HUES64 (cell line): Measurements from ENCODE around the gene ERCC6L. TPM values are rescaled to one million over a fixed set of nuclear protein-coding genes. Genes with fewer than 3 reads are reported as not detected.

ENCODE experiments used
- H3K27ac ChIP-seq: 2 replicates; pipeline ENCODE4 v1.7.0; 2013; ENCODE audit warnings: low read depth, low read length, inconsistent platforms
- H3K27me3 ChIP-seq: 2 replicates; pipeline ENCODE4 v1.6.1; 2013; ENCODE audit warnings: mild to moderate bottlenecking, low read length; ENCODE audit not compliant: insufficient read depth
- H3K36me3 ChIP-seq: 2 replicates; pipeline ENCODE4 v1.6.1; 2013; ENCODE audit warnings: mild to moderate bottlenecking, low read length; ENCODE audit not compliant: insufficient read depth
- H3K4me1 ChIP-seq: 2 replicates; pipeline ENCODE4 v1.6.1; 2013; ENCODE audit warnings: mild to moderate bottlenecking, low read length, moderate library complexity; ENCODE audit not compliant: insufficient read depth
- H3K4me3 ChIP-seq: 2 replicates; pipeline ENCODE4 v1.5.1; 2013; ENCODE audit warnings: mild to moderate bottlenecking, low read length, moderate library complexity
- H3K9ac ChIP-seq: 2 replicates; pipeline ENCODE4 v1.6.1; 2013; ENCODE audit warnings: mild to moderate bottlenecking, low read depth, low read length
- H3K9me3 ChIP-seq: 2 replicates; pipeline ENCODE4 v1.6.1; 2013; ENCODE audit warnings: low read depth, low read length; ENCODE audit not compliant: insufficient read depth
- WGBS: fragments of 150-250, 120-280 bp; methylation state at CpG from one replicate; pipeline ENCODE4 v1.1.7; 2013; ENCODE audit warnings: missing lambda C conversion rate; 5-methylcytosine and 5-hydroxymethylcytosine counted together
- polyA plus RNA-seq, 2 experiments: library from polyadenylated mRNA; stranded (reverse); fragments of 50-300 nt; gene quantifications; one replicate each; pipeline ENCODE4 v1.2.3, GENCODE V29; 2013

ERCC6L gene
- polyA plus RNA-seq (2013, experiment 1 of 2): 19.1 TPM
- polyA plus RNA-seq (2013, experiment 2 of 2): 17.6 TPM

- peak within 1 kb of the TSS; percentile 93 for H3K27ac ChIP-seq
- 1% methylated on average over 59 of the region's 59 CpGs for WGBS
- peak within 1 kb of the TSS; percentile 90 for H3K9ac ChIP-seq
- no peaks in the 10 kb centered on the region for H3K27me3 ChIP-seq
- peaks cover 21% of the 10 kb centered on the region for H3K36me3 ChIP-seq
- H3K4me1 ChIP-seq: no peaks in the 10 kb centered on the region
- peak within 1 kb of the TSS; percentile 97 for H3K4me3 ChIP-seq
- H3K9me3 ChIP-seq: no peaks in the 10 kb centered on the region
These were observed at the start of gene ERCC6L for GRCh38 chrX:72238721-72239475. TSS of gene ERCC6L (minus strand) at chrX:72239027. CDS start at chrX:72238911, 116 bp downstream.

- H3K9ac ChIP-seq: no peak overlapping the region
- H3K27me3 ChIP-seq: no peaks in the 10 kb centered on the region
- H3K9me3 ChIP-seq: no peaks in the 10 kb centered on the region
- no peaks in the 10 kb centered on the region for H3K36me3 ChIP-seq
- H3K4me3 ChIP-seq: no peak overlapping the region
- H3K4me1 ChIP-seq: no peaks in the 10 kb centered on the region
- WGBS: no CpG with 5 or more reads among the region's 1 CpG
- no peak overlapping the region for H3K27ac ChIP-seq
These were observed 43.5 kb upstream of the ERCC6L start for GRCh38 chrX:72282302-72282701.

- peaks cover 6% of the 10 kb centered on the region; the same call in 1 of the 2 replicates for H3K4me1 ChIP-seq
- no peak overlapping the region for H3K27ac ChIP-seq
- no peaks in the 10 kb centered on the region for H3K27me3 ChIP-seq
- H3K4me3 ChIP-seq: no peak overlapping the region
- no peaks in the 10 kb centered on the region for H3K9me3 ChIP-seq
- peaks cover 10% of the 10 kb centered on the region for H3K36me3 ChIP-seq
- 83% methylated on average over 5 of the region's 5 CpGs for WGBS
- no peak overlapping the region for H3K9ac ChIP-seq
These were observed 41.6 kb upstream of the ERCC6L start for GRCh38 chrX:72280321-72280845.

GRCh38 chrX:72276478-72276953 is 37.7 kb upstream of the ERCC6L start:
- WGBS: 0% methylated on average over 18 of the region's 18 CpGs
- H3K9ac ChIP-seq: peak overlapping the region; percentile 93
- no peaks in the 10 kb centered on the region for H3K9me3 ChIP-seq
- peak overlapping the region; percentile 99 for H3K4me3 ChIP-seq
- H3K4me1 ChIP-seq: peaks cover 7% of the 10 kb centered on the region; the same call in 1 of the 2 replicates
- H3K27ac ChIP-seq: peak overlapping the region; percentile 86
- H3K27me3 ChIP-seq: no peaks in the 10 kb centered on the region
- peaks cover 49% of the 10 kb centered on the region for H3K36me3 ChIP-seq

GRCh38 chrX:72274526-72274925 is 35.7 kb upstream of the ERCC6L start:
- Histone ChIP-seq H3K36me3 (peaks cover 68% of the 10 kb centered on the region), H3K9ac (peak overlapping the region; percentile 93; the same call in 1 of the 2 replicates), H3K9me3 (no peaks in the 10 kb centered on the region), H3K27ac (no peak overlapping the region), H3K4me3 (peak overlapping the region; percentile 99), H3K4me1 (peaks cover 7% of the 10 kb centered on the region; the same call in 1 of the 2 replicates), H3K27me3 (no peaks in the 10 kb centered on the region)
- 90% methylated on average over 5 of the region's 5 CpGs for WGBS

GRCh38 chrX:72273718-72274117 is 34.9 kb upstream of the ERCC6L start:
- Histone ChIP-seq H3K36me3 (peaks cover 75% of the 10 kb centered on the region), H3K27me3 (no peaks in the 10 kb centered on the region), H3K4me1 (peaks cover 7% of the 10 kb centered on the region; the same call in 1 of the 2 replicates), H3K4me3 (no peak overlapping the region; the same call in 1 of the 2 replicates), H3K9me3 (no peaks in the 10 kb centered on the region), H3K27ac (no peak overlapping the region), H3K9ac (0 out of 2 replicates have a peak overlapping the region, but pooled peaks have one; percentile 93)
- 98% methylated on average over 6 of the region's 6 CpGs for WGBS

- no peak overlapping the region for H3K27ac ChIP-seq
- no peak overlapping the region for H3K4me3 ChIP-seq
- WGBS: 98% methylated on average over 3 of the region's 3 CpGs
- H3K4me1 ChIP-seq: peaks cover 7% of the 10 kb centered on the region; the same call in 1 of the 2 replicates
- H3K9me3 ChIP-seq: no peaks in the 10 kb centered on the region
- H3K36me3 ChIP-seq: peaks cover 84% of the 10 kb centered on the region
- no peaks in the 10 kb centered on the region for H3K27me3 ChIP-seq
- no peak overlapping the region for H3K9ac ChIP-seq
These were observed 34.0 kb upstream of the ERCC6L start for GRCh38 chrX:72272868-72273267.

GRCh38 chrX:72271812-72272211 is 33.0 kb upstream of the ERCC6L start:
- H3K36me3 ChIP-seq: peaks cover 89% of the 10 kb centered on the region
- no peak overlapping the region for H3K9ac ChIP-seq
- H3K4me3 ChIP-seq: no peak overlapping the region
- no peaks in the 10 kb centered on the region for H3K9me3 ChIP-seq
- H3K4me1 ChIP-seq: peaks cover 7% of the 10 kb centered on the region; the same call in 1 of the 2 replicates
- WGBS: 93% methylated on average over 3 of the region's 3 CpGs
- H3K27ac ChIP-seq: no peak overlapping the region
- H3K27me3 ChIP-seq: no peaks in the 10 kb centered on the region

GRCh38 chrX:72271091-72271788 is 32.4 kb upstream of the ERCC6L start:
- WGBS: 88% methylated on average over 2 of the region's 3 CpGs
- H3K4me1 ChIP-seq: peaks cover 7% of the 10 kb centered on the region; the same call in 1 of the 2 replicates
- H3K36me3 ChIP-seq: peaks cover 87% of the 10 kb centered on the region

GRCh38 chrX:72270316-72270866 is 31.6 kb upstream of the ERCC6L start:
- no peak overlapping the region for H3K4me3 ChIP-seq
- peaks cover 79% of the 10 kb centered on the region for H3K36me3 ChIP-seq
- H3K27ac ChIP-seq: no peak overlapping the region
- H3K9ac ChIP-seq: no peak overlapping the region
- peaks cover under 1% of the 10 kb centered on the region; the same call in 1 of the 2 replicates for H3K4me1 ChIP-seq
- H3K9me3 ChIP-seq: no peaks in the 10 kb centered on the region
- no peaks in the 10 kb centered on the region for H3K27me3 ChIP-seq
- WGBS: 95% methylated on average over 5 of the region's 5 CpGs

More at GRCh38 chrX:72271091-72271788, 32.4 kb upstream of the ERCC6L start:
- H3K9me3 ChIP-seq: no peaks in the 10 kb centered on the region
- no peaks in the 10 kb centered on the region for H3K27me3 ChIP-seq
- no peak overlapping the region for H3K9ac ChIP-seq
- no peak overlapping the region for H3K27ac ChIP-seq
- no peak overlapping the region for H3K4me3 ChIP-seq
